Stomach (tissue), 9 donors: ENCODE measurements around the gene CLSTN2. TPM values are rescaled to one million over a fixed set of nuclear protein-coding genes. Genes with fewer than 3 reads are reported as not detected.

Experiments used
- DNase-seq, 2 donors: peaks; one replicate each; pipeline versions ENCODE4 v3.0.0 to v3.0.0-alpha.2; 2013 to 2019
- H3K27ac ChIP-seq, 5 donors: fragments of 200-600 bp in 4 of 5; sonication (generic) in 4 of 5; one replicate each; pipeline ENCODE4 v1.5.1; 2013 to 2019; ENCODE audit warnings: mild to moderate bottlenecking in 1 of 5, moderate library complexity in 1 of 5
- H3K27me3 ChIP-seq, 3 donors: fragments of 200-600 bp; sonication (generic); one replicate each; pipeline ENCODE4 v1.5.1; 2017 to 2019; ENCODE audit warnings: mixed run types in 1 of 3
- H3K36me3 ChIP-seq, 4 donors: fragments of 200-600 bp; sonication (generic); 1 replicate in 3 of 4; 2 replicates in 1 of 4; pipeline ENCODE4 v1.5.1; 2016 to 2019
- H3K4me1 ChIP-seq, 4 donors: fragments of 200-600 bp; sonication (generic); one replicate each; pipeline ENCODE4 v1.5.1; 2016 to 2019
- H3K4me3 ChIP-seq, 4 donors: fragments of 200-600 bp; sonication (generic) in 3 of 4; one replicate each; pipeline ENCODE4 v1.5.1; 2016 to 2019; ENCODE audit warnings: mild to moderate bottlenecking in 1 of 4
- H3K9me3 ChIP-seq, 4 donors: fragments of 200-600 bp; sonication (generic); one replicate each; pipeline ENCODE4 v1.5.1; 2016 to 2019
- EP300 ChIP-seq: sonication (generic); formaldehyde crosslinking; IDR thresholded peaks from one replicate; pipeline ENCODE4 v1.6.1; 2017; ENCODE audit warnings: antibody characterized with exemption
- POLR2A ChIP-seq, 4 donors: fragments of 450-650 bp; IDR thresholded peaks; one replicate each; pipeline ENCODE4 v1.6.1; 2016; ENCODE audit warnings: antibody characterized with exemption in 4 of 4, control low read depth in 2 of 4, mild to moderate bottlenecking in 1 of 4, moderate library complexity in 1 of 4
- POLR2AphosphoS5 ChIP-seq, 3 donors: sonication (generic); formaldehyde crosslinking; IDR thresholded peaks; one replicate each; pipeline ENCODE4 v1.6.1; 2016; ENCODE audit warnings: antibody characterized with exemption in 3 of 3
- WGBS, 5 donors: extraction: QIAGEN DNeasy Blood & Tissue Kit in 3 of 5; methylation state at CpG; one replicate each; pipeline versions ENCODE4 v1.1.5 to v1.1.7; 2013 to 2018; 5-methylcytosine and 5-hydroxymethylcytosine counted together
- intact Hi-C: fragments of 100-400 bp; cut with DNase I; formaldehyde crosslinking; loops from one replicate; pipeline ENCODE4 v1.15.1; 2023; ENCODE audit warnings: low total_unique reads
- polyA plus RNA-seq, 3 donors: library from polyadenylated mRNA; stranded (reverse); fragments of 200-250 nt; gene quantifications; one replicate each; pipeline ENCODE4 v1.2.3, GENCODE V29; 2013
- total RNA-seq, 5 donors: library from RNA; depleted of rRNA; stranded (reverse); fragments of >200 nt; gene quantifications; one replicate each; pipeline versions ENCODE4 v1.1.0 to v1.2.3, GENCODE V29; 2014 to 2016
- TF ChIP-seq, protein P1 (sequence below), 7 experiments: fragments of 450-650 bp in 4 of 7; fragments of 200-600 bp in 3 of 7; sonication (generic) in 3 of 7; IDR thresholded peaks; one replicate each; pipeline ENCODE4 v1.5.1; 2016 to 2019; ENCODE audit warnings: antibody characterized with exemption in 7 of 7, control low read depth in 2 of 7, mild to moderate bottlenecking in 1 of 7
- donor health status: healthy with polysubstance abuse.
- donor health status: Bipolar disorder and iron deficiency.
- donor health status: healthy.

CLSTN2 gene
- total and polyA plus RNA-seq, 8 donors: 0.10 to 5.4 (median 1.7) TPM

DNA sequence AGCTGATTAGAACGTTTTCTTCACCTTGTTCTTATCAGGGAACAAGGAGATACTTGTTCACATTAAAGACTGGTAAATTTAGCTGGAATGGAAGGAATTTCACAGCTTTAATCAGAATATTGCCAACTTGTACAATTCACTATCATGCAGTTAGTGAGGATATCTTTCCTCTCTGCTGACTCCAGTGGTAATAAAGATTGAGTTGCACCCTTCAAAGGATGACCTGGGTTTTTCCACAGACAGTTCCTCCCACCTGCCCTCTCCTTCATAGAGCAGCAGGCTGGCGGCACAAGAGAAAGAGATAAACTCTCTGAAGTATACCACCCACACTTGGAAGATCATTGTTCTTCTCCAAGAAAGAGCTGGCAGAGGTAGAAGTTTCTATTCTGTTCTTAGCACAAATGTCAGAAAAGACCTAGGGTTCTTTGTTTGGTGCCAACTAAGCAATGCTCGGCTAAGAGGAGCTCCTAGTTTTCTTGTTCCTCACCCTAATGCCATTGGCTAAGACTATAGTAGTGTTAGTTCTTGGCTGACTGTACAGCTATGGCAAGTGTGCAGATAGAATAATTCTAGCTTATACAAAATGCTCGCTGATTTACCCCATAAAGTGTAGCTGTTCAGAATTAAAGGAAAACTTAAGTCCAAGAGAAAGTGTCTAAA is 169.1 kb downstream of the CLSTN2 start:
- no peak overlapping the region for H3K4me3 ChIP-seq
- no peaks in the 10 kb centered on the region for H3K27me3 ChIP-seq
- H3K9me3 ChIP-seq: no peaks in the 10 kb centered on the region
- no peak for DNase-seq
- H3K4me1 ChIP-seq: no peaks in the 10 kb centered on the region
- intact Hi-C loops: no loop called here
- TF ChIP-seq POLR2A (IDR thresholded peaks at IDR 0.05) (no peak), POLR2AphosphoS5 (IDR thresholded peaks at IDR 0.05) (no peak), EP300 (no peak)
- TF ChIP-seq, protein P1, sequence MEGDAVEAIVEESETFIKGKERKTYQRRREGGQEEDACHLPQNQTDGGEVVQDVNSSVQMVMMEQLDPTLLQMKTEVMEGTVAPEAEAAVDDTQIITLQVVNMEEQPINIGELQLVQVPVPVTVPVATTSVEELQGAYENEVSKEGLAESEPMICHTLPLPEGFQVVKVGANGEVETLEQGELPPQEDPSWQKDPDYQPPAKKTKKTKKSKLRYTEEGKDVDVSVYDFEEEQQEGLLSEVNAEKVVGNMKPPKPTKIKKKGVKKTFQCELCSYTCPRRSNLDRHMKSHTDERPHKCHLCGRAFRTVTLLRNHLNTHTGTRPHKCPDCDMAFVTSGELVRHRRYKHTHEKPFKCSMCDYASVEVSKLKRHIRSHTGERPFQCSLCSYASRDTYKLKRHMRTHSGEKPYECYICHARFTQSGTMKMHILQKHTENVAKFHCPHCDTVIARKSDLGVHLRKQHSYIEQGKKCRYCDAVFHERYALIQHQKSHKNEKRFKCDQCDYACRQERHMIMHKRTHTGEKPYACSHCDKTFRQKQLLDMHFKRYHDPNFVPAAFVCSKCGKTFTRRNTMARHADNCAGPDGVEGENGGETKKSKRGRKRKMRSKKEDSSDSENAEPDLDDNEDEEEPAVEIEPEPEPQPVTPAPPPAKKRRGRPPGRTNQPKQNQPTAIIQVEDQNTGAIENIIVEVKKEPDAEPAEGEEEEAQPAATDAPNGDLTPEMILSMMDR (IDR thresholded peaks at IDR 0.05): no peak
- WGBS, 5 donors: 58 to 73% (median 66%) methylated on average over 4 of the region's 4 CpGs
- H3K36me3 ChIP-seq: no peaks in the 10 kb centered on the region
- H3K27ac ChIP-seq: no peak overlapping the region

DNA sequence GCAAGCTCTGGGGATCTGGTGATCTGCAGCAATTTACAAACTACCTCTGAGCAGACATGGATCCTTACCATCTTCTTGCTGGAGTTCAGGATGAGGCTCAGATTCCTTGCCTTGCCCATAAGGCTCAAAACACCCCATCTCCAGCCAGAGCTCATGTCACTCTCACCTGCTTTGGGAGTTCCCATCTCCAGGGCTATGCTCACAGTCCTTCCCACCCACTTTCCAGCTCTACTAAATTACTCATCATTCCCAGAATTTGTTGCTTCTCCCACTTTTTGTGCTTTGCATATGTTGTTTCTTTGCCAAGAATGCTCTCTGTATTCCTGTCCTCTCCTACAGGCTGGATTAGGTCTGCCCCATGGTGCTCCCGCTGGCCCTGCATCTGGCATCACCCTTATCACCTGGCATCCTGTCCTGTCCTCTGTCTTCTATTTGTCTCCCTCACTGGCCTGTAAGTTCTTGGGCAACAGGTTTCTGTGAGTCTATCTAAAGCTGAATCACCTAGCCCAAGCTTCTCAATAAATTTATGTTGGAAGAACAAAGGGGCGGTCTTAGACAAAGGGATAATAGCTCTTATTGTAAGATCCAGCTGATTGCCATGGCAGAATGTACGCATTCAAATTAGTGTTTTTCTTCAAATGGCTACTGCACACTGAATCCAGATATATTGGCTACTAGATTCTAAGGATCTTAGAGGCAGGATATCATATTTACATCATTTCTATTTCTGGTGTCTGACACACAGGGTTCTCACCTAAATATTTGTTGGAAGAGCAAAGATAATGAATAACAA is 179.2 kb downstream of the CLSTN2 start:
- no peak for DNase-seq
- intact Hi-C loops: no loop called here
- WGBS, 5 donors: 83 to 93% (median 87%) methylated on average over 3 of the region's 3 CpGs
- Histone ChIP-seq H3K4me1 (no peaks in the 10 kb centered on the region), H3K27me3 (peaks cover 0 to 4% (median 0%) of the 10 kb centered on the region in 3 donors), H3K9me3 (no peaks in the 10 kb centered on the region), H3K27ac (no peak overlapping the region), H3K36me3 (no peaks in the 10 kb centered on the region), H3K4me3 (no peak overlapping the region)
- no peak for TF ChIP-seq POLR2A (IDR thresholded peaks at IDR 0.05)
- no peak for TF ChIP-seq EP300
- TF ChIP-seq, protein P1 (IDR thresholded peaks at IDR 0.05): no peak
- no peak for TF ChIP-seq POLR2AphosphoS5 (IDR thresholded peaks at IDR 0.05)

DNA sequence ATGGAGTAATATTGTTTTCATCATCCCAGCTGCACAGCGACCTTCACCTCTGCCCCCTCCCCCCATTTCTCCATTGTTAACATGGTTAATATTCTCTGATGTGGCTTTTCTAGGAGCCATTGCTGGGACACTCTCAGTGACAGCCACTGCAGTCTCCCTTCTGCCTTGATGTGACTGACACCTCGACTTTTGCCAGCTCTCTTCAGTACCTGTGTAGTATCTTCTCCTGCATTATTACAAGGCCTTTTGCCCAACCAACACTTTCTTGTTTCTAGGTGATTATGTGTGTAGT is 179.8 kb downstream of the CLSTN2 start:
- H3K27me3 ChIP-seq: peaks cover 0 to 4% (median 0%) of the 10 kb centered on the region in 3 donors
- H3K36me3 ChIP-seq: no peaks in the 10 kb centered on the region
- TF ChIP-seq, protein P1 (IDR thresholded peaks at IDR 0.05): no peak
- TF ChIP-seq POLR2A (IDR thresholded peaks at IDR 0.05): no peak
- no peak for TF ChIP-seq EP300
- no peak for TF ChIP-seq POLR2AphosphoS5 (IDR thresholded peaks at IDR 0.05)
- H3K4me3 ChIP-seq: no peak overlapping the region
- no peak overlapping the region for H3K27ac ChIP-seq
- H3K9me3 ChIP-seq: no peaks in the 10 kb centered on the region
- no peak for DNase-seq
- H3K4me1 ChIP-seq: no peaks in the 10 kb centered on the region
- intact Hi-C loops: no loop called here
- 51 to 59% (median 52%) methylated on average over 2 of the region's 2 CpGs for WGBS, 5 donors

DNA sequence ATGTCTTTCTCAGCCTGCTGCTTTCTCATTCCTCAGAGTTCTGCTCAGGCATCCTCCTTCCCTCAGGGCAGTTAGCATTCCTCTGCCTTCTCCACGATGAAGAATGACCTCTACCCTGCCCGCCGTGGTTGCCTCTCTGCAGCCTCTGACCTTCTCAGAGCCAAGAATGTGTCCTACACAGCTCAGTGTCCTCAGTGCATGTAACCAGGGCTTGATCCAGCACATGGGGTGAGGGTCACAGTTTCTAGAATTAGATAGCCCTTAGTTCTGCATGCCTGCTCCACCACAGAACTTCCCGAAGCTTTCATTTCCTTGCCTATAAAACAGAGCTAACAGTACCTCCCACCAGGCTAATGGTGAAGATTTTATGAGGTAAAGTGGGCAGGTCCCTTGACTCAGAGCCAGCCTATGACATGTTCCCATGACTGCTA is 182.1 kb downstream of the CLSTN2 start:
- Histone ChIP-seq H3K4me1 (no peaks in the 10 kb centered on the region), H3K27ac (no peak overlapping the region), H3K4me3 (no peak overlapping the region), H3K9me3 (no peaks in the 10 kb centered on the region), H3K27me3 (peaks cover 0 to 4% (median 0%) of the 10 kb centered on the region in 3 donors), H3K36me3 (no peaks in the 10 kb centered on the region)
- no peak for TF ChIP-seq POLR2A (IDR thresholded peaks at IDR 0.05)
- TF ChIP-seq EP300: no peak
- TF ChIP-seq, protein P1 (IDR thresholded peaks at IDR 0.05): no peak
- TF ChIP-seq POLR2AphosphoS5 (IDR thresholded peaks at IDR 0.05): no peak
- DNase-seq: no peak
- intact Hi-C loops: no loop called here
- WGBS, 5 donors: 31 to 50% (median 45%) methylated on average over 4 of the region's 4 CpGs
